ENCODE results near the gene FNDC1. TPM values are rescaled to one million over a fixed set of nuclear protein-coding genes. Genes with fewer than 3 reads are reported as not detected.

FNDC1 gene
- total and polyA plus RNA-seq, 10 of the 15 experiments (the other 5 are each of a cell fraction or from before 2014, with no cell fraction given), result not detected

GRCh38 chr6:159181914-159182313 is 12.7 kb downstream of the FNDC1 start:
- Histone ChIP-seq H3K27ac (ENCODE audit: control insufficient read depth, insufficient read depth) (no peak overlapping the region), H3K4me3 (no peak overlapping the region), H3K79me2 (ENCODE audit: control insufficient read depth, insufficient read depth, low read length) (no peaks in the 10 kb centered on the region), H3K9me3 (replicated peaks; ENCODE audit: control insufficient read depth, insufficient read depth, low read length) (no peaks in the 10 kb centered on the region; the same call in 2 of the 3 replicates), H3K4me2 (ENCODE audit: control insufficient read depth, insufficient read depth) (no peak overlapping the region), H2AFZ (ENCODE audit: control insufficient read depth, low read depth, low read length) (no peak overlapping the region), H3K27me3 (replicated peaks in 1 of 2; ENCODE audit: control insufficient read depth in 2 of 2, insufficient read depth in 2 of 2, low read length in 1 of 2) (peaks cover 0 to 3% of the 10 kb centered on the region in 2 experiments; a peak in 1 of 4 replicates), H4K20me1 (ENCODE audit: control insufficient read depth, insufficient read depth) (no peaks in the 10 kb centered on the region), H3K36me3 (ENCODE audit: control insufficient read depth in 2 of 2, insufficient read depth in 2 of 2, low read length in 1 of 2) (no peaks in the 10 kb centered on the region), H3K4me1 (ENCODE audit: control insufficient read depth, insufficient read depth, low read length) (no peaks in the 10 kb centered on the region), H3K9ac (ENCODE audit: control insufficient read depth, insufficient read depth, low read length) (no peak overlapping the region)
- ATAC-seq (no peak), DNase-seq (ENCODE audit: low read depth, low spot score) (no peak), FAIRE-seq (no peak)
- ChIA-PET RAD21 (ENCODE audit: unreplicated experiment) (no interaction called here), POLR2A (no interaction called here), SMC1A (ENCODE audit: uncharacterized antibody, unreplicated experiment) (no interaction called here), CTCF (interaction anchor here (2.0 kb wide), 1 partner anchor 7 kb away, joined by 10 read pairs; no protein-coding TSS in a partner anchor)
- BruUV-seq (replicated peaks), result no TSS peak
- intact Hi-C loops (cut with micrococcal nuclease; ENCODE audit: unreplicated experiment), result no loop called here
- WGBS (ENCODE audit: insufficient coverage, insufficient replicate concordance, low lambda C conversion rate, missing lambda C conversion rate), result 86% methylated on average over 2 of the region's 2 CpGs
- in situ Hi-C loops (cut with MboI), result no loop called here
- no peak for TF ChIP-seq RCOR1 (conservative IDR thresholded peaks at IDR 0.05; ENCODE audit: low read depth, low read length)
- TF ChIP-seq IRF4 (IDR thresholded peaks at IDR 0.05; ENCODE audit: low read depth, low read length), result no peak
- TF ChIP-seq HDAC6 (IDR thresholded peaks at IDR 0.05; ENCODE audit: unreplicated experiment), result no peak
- TF ChIP-seq MEF2A (IDR thresholded peaks at IDR 0.05; ENCODE audit: insufficient read depth, low read depth, low read length), result no peak
- TF ChIP-seq EGR1 (IDR thresholded peaks at IDR 0.05; ENCODE audit: borderline replicate concordance in 1 of 2, low read depth in 2 of 2, low read length in 2 of 2), result no peak
- TF ChIP-seq JUNB (IDR thresholded peaks at IDR 0.05), result no peak

GRCh38 chr6:159184559-159184958 is 15.4 kb downstream of the FNDC1 start:
- H3K9ac ChIP-seq (ENCODE audit: control insufficient read depth, insufficient read depth, low read length), result no peak overlapping the region
- H3K9me3 ChIP-seq (replicated peaks; ENCODE audit: control insufficient read depth, insufficient read depth, low read length), result no peaks in the 10 kb centered on the region; the same call in 2 of the 3 replicates
- no peaks in the 10 kb centered on the region for H3K36me3 ChIP-seq (ENCODE audit: control insufficient read depth in 2 of 2, insufficient read depth in 2 of 2, low read length in 1 of 2)
- FAIRE-seq (no peak), DNase-seq (ENCODE audit: low read depth, low spot score) (no peak), ATAC-seq (no peak)
- no peaks in the 10 kb centered on the region for H4K20me1 ChIP-seq (ENCODE audit: control insufficient read depth, insufficient read depth)
- no peak overlapping the region for H2AFZ ChIP-seq (ENCODE audit: control insufficient read depth, low read depth, low read length)
- no TSS peak for BruUV-seq (replicated peaks)
- ChIA-PET SMC1A (ENCODE audit: uncharacterized antibody, unreplicated experiment) (no interaction called here), POLR2A (no interaction called here), RAD21 (ENCODE audit: unreplicated experiment) (no interaction called here), CTCF (interaction anchor here (1.0 to 1.8 kb wide), 4 partner anchors 10 to 470 kb away, joined by 3 to 7 read pairs (median 4); no protein-coding TSS in a partner anchor)
- intact Hi-C loops (cut with micrococcal nuclease; ENCODE audit: unreplicated experiment), result no loop called here
- no peak overlapping the region for H3K4me3 ChIP-seq
- no peak overlapping the region for H3K27ac ChIP-seq (ENCODE audit: control insufficient read depth, insufficient read depth)
- H3K4me2 ChIP-seq (ENCODE audit: control insufficient read depth, insufficient read depth), result no peak overlapping the region
- no peaks in the 10 kb centered on the region for H3K4me1 ChIP-seq (ENCODE audit: control insufficient read depth, insufficient read depth, low read length)
- H3K27me3 ChIP-seq (replicated peaks in 1 of 2; ENCODE audit: control insufficient read depth in 2 of 2, insufficient read depth in 2 of 2, low read length in 1 of 2), result peaks cover 0 to 2% of the 10 kb centered on the region in 2 experiments; a peak in 1 of 4 replicates
- WGBS (ENCODE audit: insufficient coverage, insufficient replicate concordance, low lambda C conversion rate, missing lambda C conversion rate), result 0% methylated on average over 1 of the region's 1 CpG
- no peaks in the 10 kb centered on the region for H3K79me2 ChIP-seq (ENCODE audit: control insufficient read depth, insufficient read depth, low read length)
- in situ Hi-C loops (cut with MboI), result no loop called here
- TF ChIP-seq STAT1 (conservative IDR thresholded peaks at IDR 0.05) (no peak), E4F1 (IDR thresholded peaks at IDR 0.05; ENCODE audit: borderline replicate concordance, partially characterized antibody) (no peak)
- TF ChIP-seq, protein P1, sequence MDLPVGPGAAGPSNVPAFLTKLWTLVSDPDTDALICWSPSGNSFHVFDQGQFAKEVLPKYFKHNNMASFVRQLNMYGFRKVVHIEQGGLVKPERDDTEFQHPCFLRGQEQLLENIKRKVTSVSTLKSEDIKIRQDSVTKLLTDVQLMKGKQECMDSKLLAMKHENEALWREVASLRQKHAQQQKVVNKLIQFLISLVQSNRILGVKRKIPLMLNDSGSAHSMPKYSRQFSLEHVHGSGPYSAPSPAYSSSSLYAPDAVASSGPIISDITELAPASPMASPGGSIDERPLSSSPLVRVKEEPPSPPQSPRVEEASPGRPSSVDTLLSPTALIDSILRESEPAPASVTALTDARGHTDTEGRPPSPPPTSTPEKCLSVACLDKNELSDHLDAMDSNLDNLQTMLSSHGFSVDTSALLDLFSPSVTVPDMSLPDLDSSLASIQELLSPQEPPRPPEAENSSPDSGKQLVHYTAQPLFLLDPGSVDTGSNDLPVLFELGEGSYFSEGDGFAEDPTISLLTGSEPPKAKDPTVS (IDR thresholded peaks at IDR 0.05; ENCODE audit: low read depth, low read length), result no peak
